Testis (tissue), 2 donors: ENCODE measurements around the gene CNOT10.
"Not testable (repeated sequence)": the region's sequence is repeated elsewhere in the genome, so short reads cannot be mapped to it uniquely, and the experiment has no call there.

Source experiments
- CTCF ChIP-seq, 3 experiments: fragments of 450-650 bp in 2 of 3; fragments of 200-600 bp in 1 of 3; sonication (generic) in 1 of 3; IDR thresholded peaks; one replicate each; pipeline ENCODE4 v1.5.1; 2016 to 2019; ENCODE audit warnings: antibody characterized with exemption in 3 of 3, mild to moderate bottlenecking in 2 of 3, moderate library complexity in 1 of 3
- POLR2A ChIP-seq: fragments of 450-650 bp; IDR thresholded peaks from one replicate; pipeline ENCODE4 v1.6.1; 2017; ENCODE audit warnings: antibody characterized with exemption, mild to moderate bottlenecking, moderate library complexity

- TF ChIP-seq CTCF (IDR thresholded peaks at IDR 0.05); POLR2A: not testable (repeated sequence)
Measured at GRCh38 chr3:32652337-32653100, 32.5 kb upstream of the CNOT10 start.
